Measurements from ENCODE around the gene WDR82. TPM values are rescaled to one million over a fixed set of nuclear protein-coding genes. Genes with fewer than 3 reads are reported as not detected.

WDR82 gene
- total and polyA plus RNA-seq, 12 donors, result 19.3 to 78.4 (median 69.4) TPM

DNA sequence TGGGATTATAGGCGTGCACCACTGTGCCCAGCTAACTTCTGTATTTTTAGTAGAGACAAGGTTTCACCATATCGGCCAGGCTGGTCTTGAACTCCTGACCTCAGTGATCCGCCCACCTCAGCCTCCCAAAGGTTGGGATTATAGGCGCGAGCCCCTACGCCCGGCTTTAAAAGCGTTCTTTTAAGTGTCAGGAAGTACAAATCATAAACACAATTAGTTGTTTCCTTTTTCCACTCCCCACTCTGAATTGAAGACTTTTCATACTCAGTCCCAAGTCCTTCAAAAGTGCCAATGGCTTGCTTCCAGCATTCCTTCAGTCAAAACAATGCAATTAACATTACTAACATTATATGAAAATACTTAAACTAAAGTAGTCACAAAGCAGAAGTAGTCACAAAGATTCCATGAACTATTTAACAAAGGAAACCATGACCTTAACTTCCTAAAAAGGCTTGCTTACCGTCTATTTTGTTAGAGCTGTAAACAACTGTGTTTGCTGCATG lies 8.1 kb downstream of the WDR82 start:
- DNase-seq (no peak), ATAC-seq (peak in 7 of 8 donors; percentile 24 to 71 (median 52))
- WGBS, 2 donors, result 34 to 41% methylated on average over 9 of the region's 9 CpGs
- no peaks in the 10 kb centered on the region for H3K9me3 ChIP-seq
- peaks cover 0 to 82% (median 74%) of the 10 kb centered on the region in 9 donors for H3K4me1 ChIP-seq
- TF ChIP-seq, protein P1, sequence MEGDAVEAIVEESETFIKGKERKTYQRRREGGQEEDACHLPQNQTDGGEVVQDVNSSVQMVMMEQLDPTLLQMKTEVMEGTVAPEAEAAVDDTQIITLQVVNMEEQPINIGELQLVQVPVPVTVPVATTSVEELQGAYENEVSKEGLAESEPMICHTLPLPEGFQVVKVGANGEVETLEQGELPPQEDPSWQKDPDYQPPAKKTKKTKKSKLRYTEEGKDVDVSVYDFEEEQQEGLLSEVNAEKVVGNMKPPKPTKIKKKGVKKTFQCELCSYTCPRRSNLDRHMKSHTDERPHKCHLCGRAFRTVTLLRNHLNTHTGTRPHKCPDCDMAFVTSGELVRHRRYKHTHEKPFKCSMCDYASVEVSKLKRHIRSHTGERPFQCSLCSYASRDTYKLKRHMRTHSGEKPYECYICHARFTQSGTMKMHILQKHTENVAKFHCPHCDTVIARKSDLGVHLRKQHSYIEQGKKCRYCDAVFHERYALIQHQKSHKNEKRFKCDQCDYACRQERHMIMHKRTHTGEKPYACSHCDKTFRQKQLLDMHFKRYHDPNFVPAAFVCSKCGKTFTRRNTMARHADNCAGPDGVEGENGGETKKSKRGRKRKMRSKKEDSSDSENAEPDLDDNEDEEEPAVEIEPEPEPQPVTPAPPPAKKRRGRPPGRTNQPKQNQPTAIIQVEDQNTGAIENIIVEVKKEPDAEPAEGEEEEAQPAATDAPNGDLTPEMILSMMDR (IDR thresholded peaks at IDR 0.05), result no peak
- intact Hi-C loops (cut with DNase I), result loop anchor here in 1 of 10 donors (5.0 kb wide), 1 partner anchor 33 kb away; the partner anchor contains the start of gene TWF2
- H3K27ac ChIP-seq, result peak overlapping the region in 8 of 10 donors; percentile 37 to 89 (median 52)
- peaks cover 0 to 92% (median 43%) of the 10 kb centered on the region in 9 donors for H3K36me3 ChIP-seq
- no peaks in the 10 kb centered on the region for H3K27me3 ChIP-seq
- H3K4me3 ChIP-seq, result peak overlapping the region in 1 of 10 donors; percentile 8

DNA sequence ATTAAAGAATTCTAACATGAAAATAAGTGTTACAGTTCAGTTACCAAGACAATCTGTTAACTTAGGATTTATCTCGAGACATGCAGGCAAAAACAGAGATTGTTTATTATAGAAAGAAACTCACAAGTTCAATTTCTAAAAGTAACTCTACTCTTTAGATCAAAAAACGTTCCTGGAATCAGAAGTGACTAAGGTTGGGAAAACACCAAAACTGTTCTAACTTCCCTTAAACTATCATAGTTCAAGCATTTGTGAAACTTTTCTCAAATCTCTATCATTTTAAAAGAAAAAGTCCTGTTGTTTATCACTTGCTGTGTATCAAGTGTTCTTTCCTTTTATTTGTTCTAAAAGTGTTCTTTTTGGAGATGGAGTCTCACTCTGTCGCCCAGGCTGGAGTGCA lies 8.7 kb downstream of the WDR82 start:
- peak overlapping the region in 1 of 10 donors; percentile 8 for H3K4me3 ChIP-seq
- no peaks in the 10 kb centered on the region for H3K27me3 ChIP-seq
- no peaks in the 10 kb centered on the region for H3K9me3 ChIP-seq
- intact Hi-C loops (cut with DNase I), result loop anchor here in 1 of 10 donors (5.0 kb wide), 1 partner anchor 32 kb away; the partner anchor contains the start of gene TWF2
- TF ChIP-seq, protein P1 (IDR thresholded peaks at IDR 0.05), result no peak
- H3K4me1 ChIP-seq, result peaks cover 0 to 77% (median 69%) of the 10 kb centered on the region in 9 donors
- H3K27ac ChIP-seq, result peak overlapping the region in 8 of 10 donors; percentile 37 to 89 (median 52)
- WGBS, 2 donors, result 48 to 59% methylated on average over 3 of the region's 3 CpGs
- ATAC-seq (no peak), DNase-seq (no peak)
- peaks cover 0 to 92% (median 47%) of the 10 kb centered on the region in 9 donors for H3K36me3 ChIP-seq

DNA sequence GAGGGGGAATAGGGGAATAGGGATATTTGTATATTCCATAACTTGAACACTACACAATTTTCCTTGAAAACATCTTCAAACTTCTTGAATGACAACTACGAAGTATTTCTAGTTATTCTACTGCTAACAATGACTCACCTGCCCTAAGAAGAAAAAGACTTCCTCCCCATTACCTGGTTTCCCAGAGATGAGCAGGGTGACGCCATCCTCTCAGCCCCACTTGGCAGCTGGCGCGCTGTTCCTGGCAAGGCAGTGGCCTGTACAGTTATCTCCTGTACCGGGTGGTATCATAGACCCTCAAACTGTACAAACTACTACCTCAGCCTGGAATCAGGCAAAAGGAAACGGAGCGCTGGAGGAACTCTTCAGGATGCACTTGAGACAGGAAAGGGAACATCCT lies 10.4 kb downstream of the WDR82 start:
- WGBS, 2 donors, result 62 to 74% methylated on average over 7 of the region's 7 CpGs
- DNase-seq (no peak), ATAC-seq (peak in 1 of 8 donors; percentile 28)
- Histone ChIP-seq H3K27ac (peak overlapping the region in 2 of 10 donors; percentile 16 to 89), H3K27me3 (no peaks in the 10 kb centered on the region), H3K4me3 (no peak overlapping the region), H3K4me1 (peaks cover 0 to 66% (median 52%) of the 10 kb centered on the region in 9 donors), H3K9me3 (no peaks in the 10 kb centered on the region), H3K36me3 (peaks cover 0 to 94% (median 64%) of the 10 kb centered on the region in 9 donors)
- TF ChIP-seq, protein P1 (IDR thresholded peaks at IDR 0.05), result no peak
- intact Hi-C loops (cut with DNase I), result no loop called here

DNA sequence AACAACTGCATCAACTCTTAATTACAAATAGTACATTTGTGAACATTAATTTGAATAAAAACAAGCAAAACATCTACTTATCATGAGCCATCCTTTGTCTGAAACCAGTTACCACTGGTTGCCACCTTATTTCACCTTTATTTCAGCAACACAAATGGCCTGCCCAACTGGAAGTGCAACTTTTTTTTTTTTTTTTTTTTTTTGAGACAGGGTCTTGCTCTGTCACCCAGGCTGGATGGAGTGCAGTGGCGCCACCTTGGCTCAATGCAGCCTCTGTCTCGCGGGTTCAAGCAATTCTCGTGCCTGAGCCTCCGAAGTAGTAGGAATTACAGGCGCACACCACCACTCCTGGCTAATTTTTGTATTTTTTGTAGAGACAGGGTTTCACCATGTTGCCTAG lies 13.1 kb downstream of the WDR82 start:
- intact Hi-C loops (cut with DNase I), result no loop called here
- Histone ChIP-seq H3K4me1 (peaks cover 0 to 51% (median 25%) of the 10 kb centered on the region in 9 donors), H3K4me3 (no peak overlapping the region), H3K27me3 (no peaks in the 10 kb centered on the region), H3K27ac (no peak overlapping the region), H3K36me3 (peaks cover 6 to 100% (median 89%) of the 10 kb centered on the region in 9 donors), H3K9me3 (no peaks in the 10 kb centered on the region)
- DNase-seq (no peak), ATAC-seq (no peak)
- WGBS, 2 donors, result 94 to 97% methylated on average over 6 of the region's 6 CpGs
- TF ChIP-seq, protein P1 (IDR thresholded peaks at IDR 0.05), result no peak

Data from heart right ventricle (tissue), 16 donors.